WTC11 (cell line): Measurements from ENCODE around the gene PLXNA2. TPM values are rescaled to one million over a fixed set of nuclear protein-coding genes. Genes with fewer than 3 reads are reported as not detected.

ENCODE experiments used
- ATAC-seq: fragments of 200-7000 bp; cut with Tn5 transposase; 2 replicates; pipeline ENCODE4 v1.10.0; 2021; ENCODE audit warnings: mild to moderate bottlenecking, moderate library complexity
- CTCF ChIA-PET: fragments of 300-600 bp; sonication (Branson Sonifier 250); formaldehyde crosslinking; loops from one replicate; lab custom pipeline; 2021; ENCODE audit warnings: antibody characterized with exemption; lab: Charles Lee
- POLR2A ChIA-PET: fragments of 350-600 bp; sonication (Branson Sonifier 250); formaldehyde crosslinking; loops from one replicate; lab custom pipeline; 2021; ENCODE audit warnings: antibody characterized with exemption; lab: Charles Lee
- DNase-seq: peaks from one replicate; pipeline ENCODE4 v3.0.0; 2021; ENCODE audit warnings: low spot score
- H3K27ac Mint-ChIP-seq: 2 replicates; pipeline ENCODE4 v1.8.0; 2021; ENCODE audit warnings: mixed read lengths
- H3K27me3 Mint-ChIP-seq: 2 replicates; pipeline ENCODE4 v1.8.0; 2021; ENCODE audit warnings: low read depth, mild to moderate bottlenecking, moderate library complexity, mixed read lengths
- H3K36me3 Mint-ChIP-seq: 2 replicates; pipeline ENCODE4 v1.8.0; 2021; ENCODE audit warnings: mixed read lengths
- H3K4me1 Mint-ChIP-seq: 2 replicates; pipeline ENCODE4 v1.8.0; 2022; ENCODE audit warnings: mixed read lengths
- H3K4me3 Mint-ChIP-seq: 2 replicates; pipeline ENCODE4 v1.8.0; 2021; ENCODE audit warnings: mild to moderate bottlenecking, moderate library complexity, mixed read lengths
- H3K9me3 Mint-ChIP-seq: 2 replicates; pipeline ENCODE4 v1.8.0; 2021; ENCODE audit warnings: mixed read lengths
- ELF4 ChIP-seq: sonication (generic); formaldehyde crosslinking; IDR thresholded peaks from 2 replicates; pipeline ENCODE4 v1.8.1; 2022; ENCODE audit warnings: low read depth, mild to moderate bottlenecking, moderate library complexity, missing genetic modification reagents
- FOXJ3 ChIP-seq: sonication (generic); formaldehyde crosslinking; IDR thresholded peaks from 2 replicates; pipeline ENCODE4 v1.9.0; 2021; ENCODE audit warnings: missing genetic modification reagents, mild to moderate bottlenecking, borderline replicate concordance
- GRHL2 ChIP-seq: fragments of 250-450 bp; sonication (Bioruptor Pico); IDR thresholded peaks from 2 replicates; pipeline ENCODE4 v1.8.0; 2022; ENCODE audit warnings: mild to moderate bottlenecking, moderate library complexity; ENCODE audit not compliant: insufficient replicate concordance, severe bottlenecking
- JUN ChIP-seq: sonication (generic); formaldehyde crosslinking; IDR thresholded peaks from 2 replicates; pipeline ENCODE4 v1.8.0; 2023; ENCODE audit warnings: mild to moderate bottlenecking, missing genetic modification reagents
- KAT7 ChIP-seq: sonication (generic); formaldehyde crosslinking; IDR thresholded peaks from 2 replicates; pipeline ENCODE4 v1.8.1; 2023; ENCODE audit warnings: missing genetic modification reagents, mild to moderate bottlenecking, borderline replicate concordance
- NFATC4 ChIP-seq: fragments of 250-450 bp; sonication (Bioruptor Pico); IDR thresholded peaks from 2 replicates; pipeline ENCODE4 v1.9.0; 2021; ENCODE audit warnings: mild to moderate bottlenecking
- NFYB ChIP-seq: sonication (generic); formaldehyde crosslinking; conservative IDR thresholded peaks from 2 replicates; pipeline ENCODE4 v1.8.0; 2022; ENCODE audit warnings: low read depth, missing genetic modification reagents
- NR1H2 ChIP-seq: sonication (generic); formaldehyde crosslinking; IDR thresholded peaks from 2 replicates; pipeline ENCODE4 v1.9.0; 2021; ENCODE audit warnings: mild to moderate bottlenecking, moderate library complexity, missing genetic modification reagents
- RORB ChIP-seq: fragments of 250-450 bp; sonication (Bioruptor Pico); IDR thresholded peaks from 2 replicates; pipeline ENCODE4 v1.9.0; 2021; ENCODE audit warnings: mild to moderate bottlenecking
- TCF7 ChIP-seq: sonication (generic); formaldehyde crosslinking; IDR thresholded peaks from 2 replicates; pipeline ENCODE4 v1.8.0; 2022; ENCODE audit warnings: mild to moderate bottlenecking, low read depth, missing genetic modification reagents, moderate library complexity
- TEAD4 ChIP-seq: sonication (generic); formaldehyde crosslinking; IDR thresholded peaks from 2 replicates; pipeline ENCODE4 v1.8.0; 2022; ENCODE audit warnings: mild to moderate bottlenecking, missing genetic modification reagents
- ZNF232 ChIP-seq: sonication (generic); formaldehyde crosslinking; IDR thresholded peaks from 2 replicates; pipeline ENCODE4 v1.8.0; 2022; ENCODE audit warnings: mild to moderate bottlenecking, missing genetic modification reagents
- ZNF263 ChIP-seq: sonication (generic); formaldehyde crosslinking; IDR thresholded peaks from 2 replicates; pipeline ENCODE4 v1.8.1; 2022; ENCODE audit warnings: low read depth, mild to moderate bottlenecking, moderate library complexity, missing genetic modification reagents
- ZNF423 ChIP-seq: fragments of 250-450 bp; sonication (Bioruptor Pico); IDR thresholded peaks from 2 replicates; pipeline ENCODE4 v2.1.2; 2022; ENCODE audit warnings: mild to moderate bottlenecking, moderate library complexity
- total RNA-seq: library from RNA; stranded (reverse); gene quantifications from 3 replicates; pipeline ENCODE4 v1.2.3, GENCODE V29; 2021
- TF ChIP-seq, protein P1 (sequence below): sonication (generic); formaldehyde crosslinking; IDR thresholded peaks from 2 replicates; pipeline ENCODE4 v1.8.1; 2023; ENCODE audit warnings: mild to moderate bottlenecking, missing genetic modification reagents, moderate library complexity
- TF ChIP-seq, protein P2 (sequence below): fragments of 250-450 bp; sonication (Bioruptor Pico); IDR thresholded peaks from 2 replicates; pipeline ENCODE4 v1.8.0; 2021; ENCODE audit warnings: mild to moderate bottlenecking
- TF ChIP-seq, protein P3 (sequence below): sonication (generic); formaldehyde crosslinking; IDR thresholded peaks from 2 replicates; pipeline ENCODE4 v1.8.1; 2023; ENCODE audit warnings: mild to moderate bottlenecking, moderate library complexity, missing genetic modification reagents
- TF ChIP-seq, protein P4 (sequence below): fragments of 250-450 bp; sonication (Bioruptor Pico); IDR thresholded peaks from 2 replicates; pipeline ENCODE4 v2.1.2; 2022; ENCODE audit warnings: mild to moderate bottlenecking, moderate library complexity
- TF ChIP-seq, protein P5 (sequence below): fragments of 250-450 bp; sonication (Bioruptor Pico); IDR thresholded peaks from 2 replicates; pipeline ENCODE4 v1.9.0; 2021; ENCODE audit warnings: mild to moderate bottlenecking
- TF ChIP-seq, protein P6 (sequence below): sonication (generic); formaldehyde crosslinking; IDR thresholded peaks from 2 replicates; pipeline ENCODE4 v1.8.1; 2022; ENCODE audit warnings: low read depth, missing genetic modification reagents, borderline replicate concordance

The PLXNA2 gene
- total RNA-seq, 1 experiment from 2014 or later: 4.2 TPM

DNA sequence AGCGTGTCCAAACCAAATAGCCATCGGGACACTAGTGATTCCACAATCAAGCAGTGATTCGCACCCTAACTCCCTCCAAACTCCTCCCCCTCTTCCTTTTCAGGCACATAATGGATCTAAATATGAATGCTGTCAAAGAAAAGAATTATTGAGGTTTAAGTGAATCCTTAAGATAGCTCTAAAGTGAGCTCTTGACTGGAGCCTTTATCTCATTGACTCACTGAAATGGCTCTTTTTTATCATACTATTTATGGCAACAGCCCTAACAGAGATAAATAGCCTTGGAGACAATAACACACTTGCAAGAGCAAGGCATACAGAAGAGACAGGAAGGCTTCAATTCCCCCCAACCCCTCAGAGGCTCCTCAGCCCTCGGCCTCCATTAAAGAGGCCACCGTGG, 143.3 kb downstream of the PLXNA2 start:
- CTCF ChIA-PET: interaction anchor here (1.0 to 2.6 kb wide), 8 partner anchors 16 to 151 kb away, joined by 3 to 19 read pairs (median 4); partner anchors contain the start of gene PLXNA2
- H3K27ac Mint-ChIP-seq: no peak overlapping the region
- POLR2A ChIA-PET: no interaction called here

DNA sequence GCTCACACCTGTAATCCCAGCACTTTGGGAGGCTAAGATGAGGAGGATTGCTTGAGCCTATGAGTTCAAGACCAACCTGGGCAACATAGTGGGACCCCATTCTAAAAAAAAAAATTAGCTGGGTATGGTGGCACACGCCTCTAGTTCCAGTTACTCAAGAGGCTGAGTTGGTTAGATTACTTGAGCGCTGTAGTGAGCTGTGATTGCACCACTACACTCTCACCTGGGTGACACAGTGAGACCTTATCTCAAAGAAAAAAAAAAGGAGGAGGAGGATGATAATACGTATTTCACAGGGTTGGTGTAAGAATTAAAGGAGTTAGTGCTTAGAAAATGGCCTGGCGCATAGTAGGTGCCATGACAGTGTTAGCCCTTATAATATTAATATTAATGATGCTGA, 144.1 kb downstream of the PLXNA2 start:
- ChIA-PET CTCF (interaction anchor here (1.0 to 2.6 kb wide), 2 partner anchors 91 to 139 kb away, joined by 3 to 14 read pairs; no protein-coding TSS in a partner anchor), POLR2A (no interaction called here)
- H3K27me3 Mint-ChIP-seq: no peaks in the 10 kb centered on the region; the same call in 1 of the 2 replicates
- no peak overlapping the region for H3K4me3 Mint-ChIP-seq
- H3K36me3 Mint-ChIP-seq: no peaks in the 10 kb centered on the region
- no peak for DNase-seq
- H3K27ac Mint-ChIP-seq: no peak overlapping the region
- H3K4me1 Mint-ChIP-seq: peaks cover 32% of the 10 kb centered on the region
- TF ChIP-seq NFATC4: no peak
- TF ChIP-seq, protein P1, sequence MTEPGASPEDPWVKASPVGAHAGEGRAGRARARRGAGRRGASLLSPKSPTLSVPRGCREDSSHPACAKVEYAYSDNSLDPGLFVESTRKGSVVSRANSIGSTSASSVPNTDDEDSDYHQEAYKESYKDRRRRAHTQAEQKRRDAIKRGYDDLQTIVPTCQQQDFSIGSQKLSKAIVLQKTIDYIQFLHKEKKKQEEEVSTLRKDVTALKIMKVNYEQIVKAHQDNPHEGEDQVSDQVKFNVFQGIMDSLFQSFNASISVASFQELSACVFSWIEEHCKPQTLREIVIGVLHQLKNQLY (CRISPR knock-in tag): no peak
- TF ChIP-seq TEAD4 (CRISPR knock-in tag): no peak
- no peak for TF ChIP-seq NR1H2 (CRISPR knock-in tag)
- TF ChIP-seq ELF4: no peak
- TF ChIP-seq, protein P2, sequence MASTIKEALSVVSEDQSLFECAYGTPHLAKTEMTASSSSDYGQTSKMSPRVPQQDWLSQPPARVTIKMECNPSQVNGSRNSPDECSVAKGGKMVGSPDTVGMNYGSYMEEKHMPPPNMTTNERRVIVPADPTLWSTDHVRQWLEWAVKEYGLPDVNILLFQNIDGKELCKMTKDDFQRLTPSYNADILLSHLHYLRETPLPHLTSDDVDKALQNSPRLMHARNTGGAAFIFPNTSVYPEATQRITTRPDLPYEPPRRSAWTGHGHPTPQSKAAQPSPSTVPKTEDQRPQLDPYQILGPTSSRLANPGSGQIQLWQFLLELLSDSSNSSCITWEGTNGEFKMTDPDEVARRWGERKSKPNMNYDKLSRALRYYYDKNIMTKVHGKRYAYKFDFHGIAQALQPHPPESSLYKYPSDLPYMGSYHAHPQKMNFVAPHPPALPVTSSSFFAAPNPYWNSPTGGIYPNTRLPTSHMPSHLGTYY (CRISPR knock-in tag): no peak
- TF ChIP-seq, protein P3, sequence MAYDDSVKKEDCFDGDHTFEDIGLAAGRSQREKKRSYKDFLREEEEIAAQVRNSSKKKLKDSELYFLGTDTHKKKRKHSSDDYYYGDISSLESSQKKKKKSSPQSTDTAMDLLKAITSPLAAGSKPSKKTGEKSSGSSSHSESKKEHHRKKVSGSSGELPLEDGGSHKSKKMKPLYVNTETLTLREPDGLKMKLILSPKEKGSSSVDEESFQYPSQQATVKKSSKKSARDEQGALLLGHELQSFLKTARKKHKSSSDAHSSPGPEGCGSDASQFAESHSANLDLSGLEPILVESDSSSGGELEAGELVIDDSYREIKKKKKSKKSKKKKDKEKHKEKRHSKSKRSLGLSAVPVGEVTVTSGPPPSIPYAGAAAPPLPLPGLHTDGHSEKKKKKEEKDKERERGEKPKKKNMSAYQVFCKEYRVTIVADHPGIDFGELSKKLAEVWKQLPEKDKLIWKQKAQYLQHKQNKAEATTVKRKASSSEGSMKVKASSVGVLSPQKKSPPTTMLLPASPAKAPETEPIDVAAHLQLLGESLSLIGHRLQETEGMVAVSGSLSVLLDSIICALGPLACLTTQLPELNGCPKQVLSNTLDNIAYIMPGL (CRISPR knock-in tag): no peak
- TF ChIP-seq KAT7 (CRISPR knock-in tag): no peak
- TF ChIP-seq ZNF423 (CRISPR knock-in tag): no peak
- TF ChIP-seq, all 79 proteins: peak for 0
- no peak for ATAC-seq
- no peaks in the 10 kb centered on the region for H3K9me3 Mint-ChIP-seq

More for the DNA sequence above, 143.3 kb downstream of the PLXNA2 start:
- ATAC-seq (no peak), DNase-seq (no peak)
- Mint-ChIP-seq H3K27me3 (no peaks in the 10 kb centered on the region; the same call in 1 of the 2 replicates), H3K4me3 (no peak overlapping the region), H3K36me3 (no peaks in the 10 kb centered on the region), H3K9me3 (no peaks in the 10 kb centered on the region), H3K4me1 (peaks cover 32% of the 10 kb centered on the region)
- TF ChIP-seq JUN (no peak), GRHL2 (CRISPR knock-in tag) (no peak), TCF7 (CRISPR knock-in tag) (no peak), FOXJ3 (no peak), ZNF232 (CRISPR knock-in tag) (no peak), ZNF263 (CRISPR knock-in tag) (no peak), NFYB (CRISPR knock-in tag) (no peak), RORB (CRISPR knock-in tag) (no peak), ELF4 (no peak)
- TF ChIP-seq, protein P4, sequence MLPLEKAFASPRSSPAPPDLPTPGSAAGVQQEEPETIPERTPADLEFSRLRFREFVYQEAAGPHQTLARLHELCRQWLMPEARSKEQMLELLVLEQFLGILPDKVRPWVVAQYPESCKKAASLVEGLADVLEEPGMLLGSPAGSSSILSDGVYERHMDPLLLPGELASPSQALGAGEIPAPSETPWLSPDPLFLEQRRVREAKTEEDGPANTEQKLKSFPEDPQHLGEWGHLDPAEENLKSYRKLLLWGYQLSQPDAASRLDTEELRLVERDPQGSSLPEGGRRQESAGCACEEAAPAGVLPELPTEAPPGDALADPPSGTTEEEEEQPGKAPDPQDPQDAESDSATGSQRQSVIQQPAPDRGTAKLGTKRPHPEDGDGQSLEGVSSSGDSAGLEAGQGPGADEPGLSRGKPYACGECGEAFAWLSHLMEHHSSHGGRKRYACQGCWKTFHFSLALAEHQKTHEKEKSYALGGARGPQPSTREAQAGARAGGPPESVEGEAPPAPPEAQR: no peak
- TF ChIP-seq, protein P5, sequence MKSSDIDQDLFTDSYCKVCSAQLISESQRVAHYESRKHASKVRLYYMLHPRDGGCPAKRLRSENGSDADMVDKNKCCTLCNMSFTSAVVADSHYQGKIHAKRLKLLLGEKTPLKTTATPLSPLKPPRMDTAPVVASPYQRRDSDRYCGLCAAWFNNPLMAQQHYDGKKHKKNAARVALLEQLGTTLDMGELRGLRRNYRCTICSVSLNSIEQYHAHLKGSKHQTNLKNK (CRISPR knock-in tag): no peak
- TF ChIP-seq, protein P6, sequence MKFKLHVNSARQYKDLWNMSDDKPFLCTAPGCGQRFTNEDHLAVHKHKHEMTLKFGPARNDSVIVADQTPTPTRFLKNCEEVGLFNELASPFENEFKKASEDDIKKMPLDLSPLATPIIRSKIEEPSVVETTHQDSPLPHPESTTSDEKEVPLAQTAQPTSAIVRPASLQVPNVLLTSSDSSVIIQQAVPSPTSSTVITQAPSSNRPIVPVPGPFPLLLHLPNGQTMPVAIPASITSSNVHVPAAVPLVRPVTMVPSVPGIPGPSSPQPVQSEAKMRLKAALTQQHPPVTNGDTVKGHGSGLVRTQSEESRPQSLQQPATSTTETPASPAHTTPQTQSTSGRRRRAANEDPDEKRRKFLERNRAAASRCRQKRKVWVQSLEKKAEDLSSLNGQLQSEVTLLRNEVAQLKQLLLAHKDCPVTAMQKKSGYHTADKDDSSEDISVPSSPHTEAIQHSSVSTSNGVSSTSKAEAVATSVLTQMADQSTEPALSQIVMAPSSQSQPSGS (CRISPR knock-in tag): no peak
